ENCODE results near the gene DYNC2LI1.
A peak's percentile ranks its signal among the peaks of the same experiment; 100 is the strongest.
"Not testable (repeated sequence)": the region's sequence is repeated elsewhere in the genome, so short reads cannot be mapped to it uniquely, and the experiment has no call there.

DYNC2LI1 gene
- total RNA-seq, result 5.6 to 10.3 (median 7.2) reads per million in 4 experiments

GRCh38 chr2:43773876-43774613, at the start of gene DYNC2LI1:
TSS of gene DYNC2LI1 (plus strand) at chr2:43774039. CDS start at chr2:43774139, 100 bp downstream.
- DNase-seq, result peak; percentile 42

- DNase-seq, result no peak
These were observed 48.9 kb upstream of the DYNC2LI1 start for GRCh38 chr2:43724728-43725526.

DNA sequence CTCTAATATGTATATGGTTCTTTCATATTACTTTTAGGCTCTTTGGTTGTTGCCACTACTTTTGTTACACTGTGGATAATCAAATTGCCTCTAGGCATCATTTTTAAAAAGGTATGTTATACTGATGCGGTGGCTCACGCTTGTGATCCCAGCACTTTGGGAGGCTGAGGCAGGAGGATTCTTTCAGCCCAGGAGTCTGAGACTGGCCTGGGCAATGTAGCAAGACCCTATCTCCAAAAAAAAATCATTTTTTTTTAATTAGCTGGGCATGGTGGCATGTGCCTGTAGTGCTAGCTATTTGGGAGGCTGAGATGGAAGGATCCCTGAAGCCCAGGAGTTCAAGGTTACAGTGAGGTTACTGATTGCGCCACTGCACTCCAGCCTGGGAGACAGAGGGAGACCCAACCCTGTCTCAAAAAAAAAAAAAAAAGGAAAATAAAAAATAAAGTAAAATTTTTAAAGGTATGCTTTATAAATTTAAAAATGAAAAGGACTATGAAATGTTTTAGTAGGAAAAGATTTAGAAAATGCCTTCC, 48.1 kb upstream of the DYNC2LI1 start:
- DNase-seq, result no peak

- DNase-seq, result not testable (repeated sequence)
These were observed 46.7 kb upstream of the DYNC2LI1 start for GRCh38 chr2:43726961-43727633.

- no peak for DNase-seq
These were observed 46.2 kb upstream of the DYNC2LI1 start for GRCh38 chr2:43727634-43728014.

- no peak for DNase-seq
These were observed 44.2 kb upstream of the DYNC2LI1 start for GRCh38 chr2:43729491-43730174.

- no peak for DNase-seq
These were observed 42.6 kb upstream of the DYNC2LI1 start for GRCh38 chr2:43731211-43731610.

DNA sequence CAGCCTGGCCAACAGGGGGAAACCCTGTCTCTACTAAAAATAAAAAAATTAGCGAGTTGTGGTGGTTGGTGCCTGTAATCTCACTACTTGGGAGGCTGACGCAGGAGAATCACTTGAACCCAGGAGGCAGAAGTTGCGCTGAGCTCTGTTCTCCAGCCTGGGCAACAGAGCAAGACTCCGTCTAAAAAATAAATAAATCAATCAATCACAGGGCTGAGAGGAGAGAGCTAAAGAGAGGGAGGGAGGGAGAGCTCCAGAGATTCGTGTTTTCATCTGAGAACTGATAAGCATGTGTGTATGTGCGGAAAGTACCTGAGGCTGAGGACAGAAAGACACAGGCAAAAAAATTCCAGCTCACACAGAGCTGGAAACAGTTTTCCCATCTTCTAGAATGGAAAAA, 37.2 kb upstream of the DYNC2LI1 start:
- DNase-seq, result no peak

DNA sequence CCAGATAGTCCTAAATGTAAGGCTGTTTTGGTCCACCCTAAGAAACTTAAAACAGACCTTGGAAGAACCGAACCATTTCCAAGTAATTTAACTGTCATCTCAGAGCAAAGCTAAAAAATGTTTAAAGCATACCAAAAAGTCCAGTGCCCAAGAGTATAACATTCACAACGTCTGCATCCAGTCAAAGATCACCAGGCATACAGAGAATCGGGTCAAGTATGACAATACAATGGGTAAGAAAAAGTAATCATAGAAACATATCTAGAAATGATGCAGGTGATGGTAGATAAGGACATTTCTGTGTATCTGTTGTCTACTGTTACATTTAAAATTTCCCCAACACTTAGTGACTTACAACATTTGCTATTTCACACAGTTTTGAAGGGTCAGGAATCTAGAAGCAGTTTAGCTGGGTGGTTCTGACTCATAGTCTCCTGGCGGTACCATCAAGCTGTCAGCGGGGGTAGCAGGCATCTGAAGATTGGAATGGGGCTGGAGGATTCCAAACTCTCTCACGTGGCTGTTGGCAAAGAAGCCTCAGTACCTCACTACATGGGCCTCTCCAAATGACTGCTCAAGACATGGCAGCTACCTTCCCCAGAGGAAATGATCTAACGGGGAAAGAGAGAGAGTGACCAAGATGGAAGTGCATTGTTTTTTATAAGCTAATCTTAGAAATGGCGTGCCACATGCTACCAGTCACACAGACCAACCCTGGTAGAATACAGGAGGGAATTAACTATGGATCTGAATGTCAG, 36.6 kb upstream of the DYNC2LI1 start:
- no peak for DNase-seq

GRCh38 chr2:43737855-43738254, 36.0 kb upstream of the DYNC2LI1 start:
- DNase-seq, result no peak

- no peak for DNase-seq
These were observed 35.6 kb upstream of the DYNC2LI1 start for GRCh38 chr2:43738257-43738656.

GRCh38 chr2:43743706-43744105, 30.1 kb upstream of the DYNC2LI1 start:
- no peak for DNase-seq

GRCh38 chr2:43745457-43745856, 28.4 kb upstream of the DYNC2LI1 start:
- DNase-seq, result no peak

DNA sequence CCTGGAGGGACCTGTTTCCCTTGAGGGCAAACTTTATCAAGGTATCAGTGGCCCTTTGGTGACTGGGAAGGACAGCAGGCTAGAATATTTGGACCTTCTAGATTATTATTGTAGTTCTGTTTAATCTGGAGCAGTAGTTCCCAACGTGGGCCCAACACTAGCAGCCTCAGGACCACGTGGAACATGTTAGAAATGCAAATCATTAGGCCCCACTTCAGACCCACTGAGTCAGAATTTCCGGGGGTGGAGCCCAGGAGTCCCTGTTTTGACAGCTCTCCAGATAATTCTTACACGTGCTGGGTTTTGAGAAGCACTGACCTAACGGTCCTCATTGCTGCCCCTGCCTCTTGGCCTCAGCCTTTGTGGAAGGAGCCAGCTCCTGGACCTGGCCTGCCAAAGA, 25.5 kb upstream of the DYNC2LI1 start:
- no peak for DNase-seq

- no peak for DNase-seq
These were observed 24.3 kb upstream of the DYNC2LI1 start for GRCh38 chr2:43749583-43749982.

- DNase-seq, result no peak
These were observed 22.3 kb upstream of the DYNC2LI1 start for GRCh38 chr2:43751476-43751990.

GRCh38 chr2:43752302-43752701, 21.5 kb upstream of the DYNC2LI1 start:
- no peak for DNase-seq

- DNase-seq, result no peak
These were observed 19.7 kb upstream of the DYNC2LI1 start for GRCh38 chr2:43754180-43754579.

GRCh38 chr2:43758739-43759138, 15.1 kb upstream of the DYNC2LI1 start:
- DNase-seq, result no peak

DNA sequence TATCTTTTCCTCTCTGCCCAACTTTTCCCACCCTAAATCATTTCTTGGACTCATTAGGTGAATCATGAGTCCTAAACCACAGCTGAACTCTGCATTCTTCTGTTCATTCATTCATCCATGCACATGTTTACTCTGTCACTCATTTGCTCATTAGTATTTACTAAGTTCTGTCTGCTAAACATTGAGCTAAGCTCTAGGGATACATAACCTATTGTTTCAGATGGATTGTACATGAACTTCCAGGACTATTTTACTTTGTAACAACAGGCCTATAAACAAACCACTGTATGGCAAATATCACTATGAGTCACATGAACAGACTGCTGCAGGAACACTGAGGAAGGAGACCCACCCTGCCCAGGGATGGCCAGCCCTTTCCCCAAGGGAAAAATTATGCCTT, 14.6 kb upstream of the DYNC2LI1 start:
- DNase-seq, result no peak

GRCh38 chr2:43762286-43762685, 11.6 kb upstream of the DYNC2LI1 start:
- DNase-seq, result no peak

GRCh38 chr2:43763091-43763490, 10.7 kb upstream of the DYNC2LI1 start:
- no peak for DNase-seq

Measured in effector CD8-positive, alpha-beta T cell (primary cell).